CD14-positive monocyte (primary cell): ENCODE data around the gene PSMG4. TPM values are rescaled to one million over a fixed set of nuclear protein-coding genes. Genes with fewer than 3 reads are reported as not detected.

Source experiments
- DNase-seq, 3 donors: peaks; one replicate each; pipeline ENCODE4 v3.0.0-alpha.2; 2011 to 2022
- H2AFZ ChIP-seq: 2 replicates; pipeline ENCODE4 v1.6.0; 2012; ENCODE audit warnings: mild to moderate bottlenecking, low read depth, low read length, inconsistent platforms; ENCODE audit not compliant: insufficient read depth, poor library complexity, severe bottlenecking
- H3K27ac ChIP-seq, 2 donors: 1 replicate in 1 of 2; 2 replicates in 1 of 2; pipeline ENCODE4 v1.5.1; 2012 to 2013; ENCODE audit warnings: low read length in 2 of 2, control low read depth in 1 of 2, inconsistent platforms in 1 of 2, low read depth in 1 of 2, mild to moderate bottlenecking in 1 of 2
- H3K27me3 ChIP-seq, 2 donors: one replicate each; pipeline versions ENCODE4 v1.6.0 to v1.6.1; 2011 to 2013; ENCODE audit warnings: low read length in 2 of 2; ENCODE audit not compliant: control insufficient read depth in 2 of 2, insufficient read depth in 2 of 2
- H3K36me3 ChIP-seq, 2 donors: replicated peaks in 1 of 2; 1 replicate in 1 of 2; 2 replicates in 1 of 2; pipeline versions ENCODE4 v1.5.1 to v1.6.1; 2012 to 2013; ENCODE audit warnings: low read length in 2 of 2, control low read depth in 1 of 2, inconsistent platforms in 1 of 2, mild to moderate bottlenecking in 1 of 2; ENCODE audit not compliant: insufficient read depth in 2 of 2, control insufficient read depth in 1 of 2
- H3K4me1 ChIP-seq, 2 donors: 1 replicate in 1 of 2; 2 replicates in 1 of 2; pipeline versions ENCODE4 v1.5.1 to v1.6.1; 2012 to 2013; ENCODE audit warnings: low read length in 2 of 2, control low read depth in 1 of 2, inconsistent platforms in 1 of 2, mild to moderate bottlenecking in 1 of 2, moderate library complexity in 1 of 2; ENCODE audit not compliant: insufficient read depth in 2 of 2, control insufficient read depth in 1 of 2
- H3K4me2 ChIP-seq: replicated peaks from 2 replicates; pipeline ENCODE3; 2012; ENCODE audit warnings: low read length, moderate library complexity, mild to moderate bottlenecking; ENCODE audit not compliant: poor library complexity, severe bottlenecking; ENCODE audit errors: extremely low read depth
- H3K4me3 ChIP-seq, 3 experiments: fragments of 200-600 bp in 1 of 3; sonication (generic) in 1 of 3; replicated peaks in 1 of 3; 1 replicate in 2 of 3; 2 replicates in 1 of 3; pipeline ENCODE4 v1.5.1; 2011 to 2013; ENCODE audit warnings: low read length in 3 of 3, mild to moderate bottlenecking in 3 of 3, control low read depth in 2 of 3, low read depth in 2 of 3, inconsistent platforms in 1 of 3, moderate library complexity in 1 of 3
- H3K79me2 ChIP-seq: 2 replicates; pipeline ENCODE4 v1.6.0; 2012; ENCODE audit warnings: mild to moderate bottlenecking, control low read depth, inconsistent platforms, low read length, moderate library complexity; ENCODE audit not compliant: insufficient read depth
- H3K9ac ChIP-seq: 2 replicates; pipeline ENCODE4 v1.6.0; 2017; ENCODE audit warnings: low read length, mild to moderate bottlenecking; ENCODE audit not compliant: insufficient read depth, poor library complexity, severe bottlenecking
- H3K9me3 ChIP-seq, 2 donors: replicated peaks in 1 of 2; 1 replicate in 1 of 2; 2 replicates in 1 of 2; pipeline versions ENCODE4 v1.5.1 to v1.6.1; 2012 to 2013; ENCODE audit warnings: low read length in 2 of 2, control low read depth in 1 of 2; ENCODE audit not compliant: control insufficient read depth in 1 of 2, insufficient read depth in 1 of 2
- H4K20me1 ChIP-seq: 2 replicates; pipeline ENCODE4 v1.6.0; 2012; ENCODE audit warnings: mild to moderate bottlenecking, low read length, control low read depth, moderate library complexity; ENCODE audit not compliant: insufficient read depth
- H3K27ac Mint-ChIP-seq, 7 donors: one replicate each; pipeline ENCODE4 v1.8.0; 2020; ENCODE audit warnings: mild to moderate bottlenecking in 7 of 7, mixed read lengths in 7 of 7, moderate library complexity in 6 of 7, inconsistent platforms in 2 of 7
- H3K27me3 Mint-ChIP-seq, 3 donors: one replicate each; pipeline ENCODE4 v1.8.0; 2021 to 2022; ENCODE audit warnings: low read depth in 3 of 3, mild to moderate bottlenecking in 3 of 3, mixed read lengths in 3 of 3, moderate library complexity in 3 of 3, inconsistent platforms in 1 of 3
- H3K36me3 Mint-ChIP-seq, 2 donors: one replicate each; pipeline ENCODE4 v1.8.0; 2020; ENCODE audit warnings: mixed read lengths in 2 of 2, inconsistent platforms in 1 of 2, mild to moderate bottlenecking in 1 of 2
- H3K4me1 Mint-ChIP-seq: one replicate; pipeline ENCODE4 v1.8.0; 2020; ENCODE audit warnings: mild to moderate bottlenecking, mixed read lengths
- H3K4me3 Mint-ChIP-seq, 2 donors: one replicate each; pipeline ENCODE4 v1.8.0; 2020; ENCODE audit warnings: mild to moderate bottlenecking in 2 of 2, mixed read lengths in 2 of 2, moderate library complexity in 1 of 2
- H3K9me3 Mint-ChIP-seq, 7 donors: one replicate each; pipeline ENCODE4 v1.8.0; 2020 to 2022; ENCODE audit warnings: mixed read lengths in 7 of 7, mild to moderate bottlenecking in 6 of 7, moderate library complexity in 6 of 7, inconsistent platforms in 2 of 7
- WGBS: methylation state at CpG from one replicate; pipeline ENCODE4 v1.1.5; 2013; ENCODE audit warnings: missing lambda C conversion rate; ENCODE audit not compliant: insufficient coverage; 5-methylcytosine and 5-hydroxymethylcytosine counted together
- intact Hi-C, 2 donors: fragments of 100-400 bp; cut with micrococcal nuclease; formaldehyde crosslinking; loops; one replicate each; pipeline versions ENCODE4 v1.15.0 to v1.15.1; 2023
- polyA plus RNA-seq, 3 donors: library from polyadenylated mRNA; depleted of rRNA in 1 of 3; unstranded in 2 of 3; stranded (reverse) in 1 of 3; fragments of 300-500 nt in 2 of 3; fragments of >200 nt in 1 of 3; fragmentation: Illumina TruSeq in 2 of 3; gene quantifications; 1 replicate in 2 of 3; 2 replicates in 1 of 3; pipeline ENCODE4 v1.2.3, GENCODE V29; 2012 to 2021
- TF ChIP-seq, protein P1 (sequence below): fragments of 200-600 bp; IDR thresholded peaks from one replicate; pipeline ENCODE4 v1.8.0; 2022; ENCODE audit warnings: antibody characterized with exemption, mild to moderate bottlenecking

Gene PSMG4
- polyA plus RNA-seq, 3 donors: 23.6 to 31.1 (median 27.9) TPM

GRCh38 chr6:3214898-3215297 is 43.8 kb upstream of the PSMG4 start:
- no peaks in the 10 kb centered on the region for H3K79me2 ChIP-seq
- H2AFZ ChIP-seq: no peak overlapping the region
- no peaks in the 10 kb centered on the region for H4K20me1 ChIP-seq
- H3K4me3 ChIP-seq: no peak overlapping the region
- H3K4me2 ChIP-seq: no peak overlapping the region
- no CpG with 5 or more reads among the region's 3 CpGs for WGBS
- Mint-ChIP-seq H3K36me3 (no peaks in the 10 kb centered on the region), H3K27me3 (peaks cover 17 to 31% (median 27%) of the 10 kb centered on the region in 3 donors), H3K27ac (no peak overlapping the region), H3K4me1 (no peaks in the 10 kb centered on the region), H3K4me3 (no peak overlapping the region), H3K9me3 (no peaks in the 10 kb centered on the region)
- no peaks in the 10 kb centered on the region for H3K4me1 ChIP-seq
- H3K27ac ChIP-seq: no peak overlapping the region
- no peaks in the 10 kb centered on the region for H3K36me3 ChIP-seq
- TF ChIP-seq, protein P1, sequence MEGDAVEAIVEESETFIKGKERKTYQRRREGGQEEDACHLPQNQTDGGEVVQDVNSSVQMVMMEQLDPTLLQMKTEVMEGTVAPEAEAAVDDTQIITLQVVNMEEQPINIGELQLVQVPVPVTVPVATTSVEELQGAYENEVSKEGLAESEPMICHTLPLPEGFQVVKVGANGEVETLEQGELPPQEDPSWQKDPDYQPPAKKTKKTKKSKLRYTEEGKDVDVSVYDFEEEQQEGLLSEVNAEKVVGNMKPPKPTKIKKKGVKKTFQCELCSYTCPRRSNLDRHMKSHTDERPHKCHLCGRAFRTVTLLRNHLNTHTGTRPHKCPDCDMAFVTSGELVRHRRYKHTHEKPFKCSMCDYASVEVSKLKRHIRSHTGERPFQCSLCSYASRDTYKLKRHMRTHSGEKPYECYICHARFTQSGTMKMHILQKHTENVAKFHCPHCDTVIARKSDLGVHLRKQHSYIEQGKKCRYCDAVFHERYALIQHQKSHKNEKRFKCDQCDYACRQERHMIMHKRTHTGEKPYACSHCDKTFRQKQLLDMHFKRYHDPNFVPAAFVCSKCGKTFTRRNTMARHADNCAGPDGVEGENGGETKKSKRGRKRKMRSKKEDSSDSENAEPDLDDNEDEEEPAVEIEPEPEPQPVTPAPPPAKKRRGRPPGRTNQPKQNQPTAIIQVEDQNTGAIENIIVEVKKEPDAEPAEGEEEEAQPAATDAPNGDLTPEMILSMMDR: no peak
- H3K27me3 ChIP-seq: peaks cover 4 to 15% of the 10 kb centered on the region in 2 donors
- H3K9ac ChIP-seq: no peak overlapping the region
- no peak for DNase-seq
- intact Hi-C loops: no loop called here
- H3K9me3 ChIP-seq: no peaks in the 10 kb centered on the region

DNA sequence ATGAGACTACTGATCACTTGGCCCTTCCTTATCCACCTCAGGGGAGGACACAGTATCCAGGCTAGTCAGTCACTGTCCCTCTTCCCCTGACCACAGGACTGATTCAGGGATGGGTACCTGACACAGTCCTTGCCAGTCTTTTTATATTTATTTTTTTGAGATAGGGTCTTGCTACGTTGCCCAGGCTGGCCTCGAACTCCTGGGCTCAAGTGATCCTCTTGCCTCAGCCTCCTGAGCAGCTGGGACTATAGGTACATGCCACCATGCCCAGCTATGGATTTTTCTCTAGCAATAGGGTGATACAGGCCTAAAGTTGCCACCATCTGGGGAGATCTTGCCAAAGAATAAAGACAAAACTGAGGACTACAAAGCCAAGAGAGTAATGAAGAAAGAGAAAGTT is 41.5 kb upstream of the PSMG4 start:
- Histone ChIP-seq H2AFZ (no peak overlapping the region), H3K79me2 (no peaks in the 10 kb centered on the region), H3K9ac (no peak overlapping the region), H3K9me3 (no peaks in the 10 kb centered on the region), H3K27me3 (peaks cover 4 to 23% of the 10 kb centered on the region in 2 donors), H3K4me1 (no peaks in the 10 kb centered on the region), H3K27ac (no peak overlapping the region), H3K36me3 (no peaks in the 10 kb centered on the region), H3K4me3 (no peak overlapping the region), H4K20me1 (no peaks in the 10 kb centered on the region), H3K4me2 (no peak overlapping the region)
- H3K27me3 Mint-ChIP-seq: peaks cover 18 to 38% (median 25%) of the 10 kb centered on the region in 3 donors
- no CpG with 5 or more reads among the region's 2 CpGs for WGBS
- no peak overlapping the region for H3K27ac Mint-ChIP-seq
- H3K4me3 Mint-ChIP-seq: no peak overlapping the region
- DNase-seq: no peak
- H3K4me1 Mint-ChIP-seq: no peaks in the 10 kb centered on the region
- intact Hi-C loops: no loop called here
- TF ChIP-seq, protein P1: no peak
- peaks cover 0 to 9% (median 2%) of the 10 kb centered on the region in 7 donors for H3K9me3 Mint-ChIP-seq
- H3K36me3 Mint-ChIP-seq: no peaks in the 10 kb centered on the region
